T47D (cell line): ENCODE data around the gene BEAN1.
"Not testable (repeated sequence)": the region's sequence is repeated elsewhere in the genome, so short reads cannot be mapped to it uniquely, and the experiment has no call there.

Experiments used
- DNase-seq, 2 experiments: peaks; one replicate each; pipeline versions ENCODE4 v3.0.0 to v3.0.0-alpha.2; 2011 to 2012; ENCODE audit warnings: low read depth in 1 of 2, low spot score in 1 of 2
- JUND ChIP-seq: IDR thresholded peaks from 2 replicates; pipeline ENCODE4 v1.6.1; 2012; ENCODE audit warnings: low read depth
- in situ Hi-C: cut with HindIII; loops from 2 replicates; pipeline ENCODE4 v1.10.0; 2016; ENCODE audit warnings: low sequenced_read_pairs, low pct_unique_long_range_greater_than_20kb

The BEAN1 gene

GRCh38 chr16:66462912-66463311 is 35.8 kb downstream of the BEAN1 start:
- DNase-seq: no peak
- no peak for TF ChIP-seq JUND
- in situ Hi-C loops: no loop called here

GRCh38 chr16:66465946-66466345 is 38.9 kb downstream of the BEAN1 start:
- in situ Hi-C loops, DNase-seq: not testable (repeated sequence)

- DNase-seq, in situ Hi-C loops: not testable (repeated sequence)
Observed at GRCh38 chr16:66466636-66467035, 39.5 kb downstream of the BEAN1 start.

GRCh38 chr16:66467611-66468010 is 40.5 kb downstream of the BEAN1 start:
- no peak for DNase-seq
- in situ Hi-C loops: no loop called here
- no peak for TF ChIP-seq JUND

- in situ Hi-C loops: no loop called here
- no peak for DNase-seq
- TF ChIP-seq JUND: no peak
Observed at GRCh38 chr16:66468321-66468965, 41.3 kb downstream of the BEAN1 start.

- TF ChIP-seq JUND: no peak
- no peak for DNase-seq
- in situ Hi-C loops: no loop called here
Observed at GRCh38 chr16:66469291-66469946, 42.3 kb downstream of the BEAN1 start.

- DNase-seq: no peak
- no peak for TF ChIP-seq JUND
- in situ Hi-C loops: no loop called here
Observed at GRCh38 chr16:66469947-66470546, 43.0 kb downstream of the BEAN1 start.

- in situ Hi-C loops: no loop called here
- no peak for TF ChIP-seq JUND
- DNase-seq: no peak
Observed at GRCh38 chr16:66470556-66470955, 43.5 kb downstream of the BEAN1 start.

- TF ChIP-seq JUND: no peak
- no peak for DNase-seq
- in situ Hi-C loops: no loop called here
Observed at GRCh38 chr16:66471264-66471663, 44.2 kb downstream of the BEAN1 start.

GRCh38 chr16:66471716-66472393 is 44.8 kb downstream of the BEAN1 start:
- in situ Hi-C loops: no loop called here
- DNase-seq: peak in 1 of 2 experiments; percentile 18
- TF ChIP-seq JUND: no peak

- in situ Hi-C loops: no loop called here
- no peak for DNase-seq
- no peak for TF ChIP-seq JUND
Observed at GRCh38 chr16:66473051-66473571, 46.0 kb downstream of the BEAN1 start.

- no peak for TF ChIP-seq JUND
- DNase-seq: peak in 1 of 2 experiments; percentile 57
- in situ Hi-C loops: no loop called here
Observed at GRCh38 chr16:66473654-66474519, 46.8 kb downstream of the BEAN1 start.
